OCI-LY7 (cell line): Measurements from ENCODE around the gene TMEM158.

Experiments used
- CTCF ChIP-seq: fragments of 200-600 bp; sonication (generic); conservative IDR thresholded peaks from 2 replicates; pipeline ENCODE4 v1.5.1; 2014; ENCODE audit warnings: mild to moderate bottlenecking, antibody characterized with exemption, low read length, moderate library complexity, mixed read lengths
- EZH2phosphoT487 ChIP-seq: fragments of 200-600 bp; sonication (generic); IDR thresholded peaks from 2 replicates; pipeline ENCODE4 v1.6.1; 2018; ENCODE audit warnings: low read depth, borderline replicate concordance, mild to moderate bottlenecking, mixed run types, antibody characterized with exemption, low read length, moderate library complexity, mixed read lengths

- TF ChIP-seq CTCF (no peak), EZH2phosphoT487 (no peak)
These were observed 18.6 kb downstream of the TMEM158 start for GRCh38 chr3:45207446-45207845.
